ENCODE results near the gene ASPHD2. TPM values are rescaled to one million over a fixed set of nuclear protein-coding genes. Genes with fewer than 3 reads are reported as not detected.

Gene ASPHD2
- total RNA-seq, 4 donors from 2014 or later: 0.20 to 2.2 (median 1.2) TPM

DNA sequence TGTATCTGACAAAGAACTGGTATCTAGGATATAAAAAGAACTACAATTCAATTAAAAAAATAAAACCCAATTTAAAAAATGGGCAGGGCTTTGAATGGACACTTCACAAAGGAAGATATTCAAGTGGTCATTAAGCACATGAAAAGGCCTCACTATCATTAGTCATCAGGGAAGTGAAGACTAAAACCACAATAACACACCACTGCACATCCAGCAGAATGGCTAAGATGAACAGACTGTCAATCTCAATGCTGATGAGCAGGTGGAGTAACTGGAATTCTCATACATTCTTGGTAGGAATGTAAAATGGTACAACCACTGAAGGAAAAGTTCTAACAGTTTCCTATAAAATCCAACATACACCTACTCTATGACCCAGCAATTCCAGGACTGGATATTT lies 45.6 kb downstream of the ASPHD2 start:
- intact Hi-C loops (cut with DNase I; ENCODE audit: low total_unique reads): no loop called here
- TF ChIP-seq POLR2A (IDR thresholded peaks at IDR 0.05): no peak
- peaks cover 0 to 61% (median 21%) of the 10 kb centered on the region in 4 donors for H3K36me3 ChIP-seq
- H3K27ac ChIP-seq: no peak overlapping the region
- no peak for DNase-seq
- H3K4me1 ChIP-seq: peaks cover 0 to 13% (median 8%) of the 10 kb centered on the region in 4 donors
- no peaks in the 10 kb centered on the region for H3K27me3 ChIP-seq
- in situ Hi-C loops (cut with MboI; ENCODE audit: low pct_ligation_motif_present in 1 of 4, low pct_unique_long_range_greater_than_20kb in 1 of 4, low sequenced_read_pairs in 3 of 4): no loop called here
- no peak overlapping the region for H3K4me3 ChIP-seq
- no peaks in the 10 kb centered on the region for H3K9me3 ChIP-seq

DNA sequence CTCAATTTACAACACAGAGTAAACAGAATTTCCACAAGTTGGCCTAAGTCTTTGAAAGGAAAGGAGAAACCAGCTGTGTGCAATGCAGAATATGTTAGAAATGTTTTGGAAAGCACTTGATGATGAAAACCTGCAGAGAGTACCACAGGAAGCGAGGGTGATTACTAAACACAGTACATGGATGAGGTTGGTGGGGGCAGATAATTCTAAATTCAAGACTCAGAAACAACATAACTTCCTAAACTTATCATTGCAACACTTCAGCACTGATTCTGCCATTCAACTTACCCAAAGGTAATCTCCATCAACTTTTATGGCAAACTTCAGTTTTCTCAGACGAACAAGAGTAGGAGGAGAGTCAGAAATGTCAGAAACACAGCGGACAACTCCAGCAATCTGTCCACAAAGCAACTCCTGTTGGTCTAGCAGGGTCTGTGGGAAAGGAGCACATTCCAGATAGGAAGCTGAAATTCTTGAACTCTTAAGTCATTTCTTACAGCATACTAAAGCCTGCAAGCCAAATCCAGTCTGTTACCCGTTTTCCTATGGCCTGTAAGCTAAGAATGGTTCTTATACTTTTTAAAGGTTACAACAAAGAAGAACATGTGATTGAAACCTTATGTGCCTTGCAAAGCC lies 47.8 kb downstream of the ASPHD2 start:
- Histone ChIP-seq H3K27me3 (no peaks in the 10 kb centered on the region), H3K9me3 (no peaks in the 10 kb centered on the region), H3K27ac (no peak overlapping the region), H3K4me1 (peaks cover 15 to 34% (median 27%) of the 10 kb centered on the region in 4 donors), H3K36me3 (peaks cover 0 to 42% (median 12%) of the 10 kb centered on the region in 4 donors), H3K4me3 (no peak overlapping the region)
- in situ Hi-C loops (cut with MboI; ENCODE audit: low pct_ligation_motif_present in 1 of 4, low pct_unique_long_range_greater_than_20kb in 1 of 4, low sequenced_read_pairs in 3 of 4) (no loop called here), intact Hi-C loops (cut with DNase I; ENCODE audit: low total_unique reads) (no loop called here)
- TF ChIP-seq, protein P1, sequence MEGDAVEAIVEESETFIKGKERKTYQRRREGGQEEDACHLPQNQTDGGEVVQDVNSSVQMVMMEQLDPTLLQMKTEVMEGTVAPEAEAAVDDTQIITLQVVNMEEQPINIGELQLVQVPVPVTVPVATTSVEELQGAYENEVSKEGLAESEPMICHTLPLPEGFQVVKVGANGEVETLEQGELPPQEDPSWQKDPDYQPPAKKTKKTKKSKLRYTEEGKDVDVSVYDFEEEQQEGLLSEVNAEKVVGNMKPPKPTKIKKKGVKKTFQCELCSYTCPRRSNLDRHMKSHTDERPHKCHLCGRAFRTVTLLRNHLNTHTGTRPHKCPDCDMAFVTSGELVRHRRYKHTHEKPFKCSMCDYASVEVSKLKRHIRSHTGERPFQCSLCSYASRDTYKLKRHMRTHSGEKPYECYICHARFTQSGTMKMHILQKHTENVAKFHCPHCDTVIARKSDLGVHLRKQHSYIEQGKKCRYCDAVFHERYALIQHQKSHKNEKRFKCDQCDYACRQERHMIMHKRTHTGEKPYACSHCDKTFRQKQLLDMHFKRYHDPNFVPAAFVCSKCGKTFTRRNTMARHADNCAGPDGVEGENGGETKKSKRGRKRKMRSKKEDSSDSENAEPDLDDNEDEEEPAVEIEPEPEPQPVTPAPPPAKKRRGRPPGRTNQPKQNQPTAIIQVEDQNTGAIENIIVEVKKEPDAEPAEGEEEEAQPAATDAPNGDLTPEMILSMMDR (IDR thresholded peaks at IDR 0.05): no peak
- no peak for TF ChIP-seq EP300 (IDR thresholded peaks at IDR 0.05; ENCODE audit: low read depth)
- no peak for TF ChIP-seq POLR2AphosphoS5 (IDR thresholded peaks at IDR 0.05)
- TF ChIP-seq POLR2A (IDR thresholded peaks at IDR 0.05): no peak
- 84 to 90% methylated on average over 4 of the region's 4 CpGs for WGBS, 2 donors (ENCODE audit: low coverage in 1 of 2)
- DNase-seq: no peak

DNA sequence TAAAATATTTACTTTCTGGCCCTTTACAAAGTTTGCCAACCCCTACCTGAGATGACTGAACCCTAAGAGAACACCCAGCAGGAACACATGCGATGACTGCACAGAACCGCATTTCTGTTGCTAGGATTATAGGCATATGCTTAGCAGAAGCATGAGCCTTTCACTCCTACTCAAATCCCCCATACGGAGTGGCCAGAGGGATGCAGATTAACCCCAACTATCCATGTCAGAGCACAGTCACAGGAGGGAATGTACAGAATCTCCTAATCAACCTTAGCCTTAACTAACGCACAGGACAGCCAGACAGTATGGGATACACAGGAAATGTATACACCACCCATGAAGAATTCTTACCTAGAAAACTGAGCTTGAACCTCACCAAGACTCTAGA lies 48.3 kb downstream of the ASPHD2 start:
- Histone ChIP-seq H3K4me1 (peaks cover 16 to 39% (median 30%) of the 10 kb centered on the region in 4 donors), H3K4me3 (no peak overlapping the region), H3K9me3 (no peaks in the 10 kb centered on the region), H3K27me3 (no peaks in the 10 kb centered on the region), H3K27ac (no peak overlapping the region), H3K36me3 (peaks cover 0 to 36% (median 9%) of the 10 kb centered on the region in 4 donors)
- intact Hi-C loops (cut with DNase I; ENCODE audit: low total_unique reads): no loop called here
- WGBS, 2 donors (ENCODE audit: low coverage in 1 of 2): 45 to 100% methylated on average over 1 to 4 of the region's 4 CpGs
- TF ChIP-seq, protein P1 (IDR thresholded peaks at IDR 0.05): no peak
- no peak for TF ChIP-seq EP300 (IDR thresholded peaks at IDR 0.05; ENCODE audit: low read depth)
- TF ChIP-seq POLR2AphosphoS5 (IDR thresholded peaks at IDR 0.05): no peak
- no peak for TF ChIP-seq POLR2A (IDR thresholded peaks at IDR 0.05)
- no peak for DNase-seq
- in situ Hi-C loops (cut with MboI; ENCODE audit: low pct_ligation_motif_present in 1 of 4, low pct_unique_long_range_greater_than_20kb in 1 of 4, low sequenced_read_pairs in 3 of 4): no loop called here

DNA sequence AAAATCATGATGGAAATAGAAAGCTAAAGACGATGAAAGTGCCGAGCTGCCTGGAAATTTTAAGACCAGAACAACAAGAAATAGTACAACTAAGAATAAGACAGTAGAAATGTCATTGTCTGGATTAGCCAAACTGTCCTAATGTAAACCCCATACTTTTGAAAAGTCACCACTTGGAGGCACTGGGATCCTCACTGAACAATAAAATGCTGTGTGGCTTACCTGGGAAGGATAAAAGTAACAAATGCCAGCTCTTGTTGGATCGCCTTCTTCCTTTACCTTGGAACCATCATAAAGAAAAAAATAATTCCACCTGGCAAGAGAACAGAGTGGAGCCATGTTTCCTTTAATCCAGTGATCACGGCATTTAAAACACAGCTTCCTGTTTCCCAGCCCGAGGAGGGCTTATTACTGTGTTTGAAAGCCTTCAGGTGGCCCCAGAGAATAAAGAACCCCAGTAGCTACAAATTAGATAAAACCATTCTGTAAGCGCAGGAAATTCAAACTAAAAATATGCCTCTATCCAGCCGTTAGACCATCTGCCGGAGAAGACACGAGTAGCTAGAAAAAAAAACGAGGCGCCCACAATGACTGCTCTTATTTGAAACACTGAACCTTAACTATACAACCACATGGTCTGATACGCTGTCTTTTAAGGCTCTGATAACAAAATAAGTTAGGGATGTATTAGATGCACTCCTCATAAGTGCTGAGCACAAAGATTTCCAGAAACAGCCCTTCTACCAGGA lies 50.2 kb downstream of the ASPHD2 start:
- DNase-seq: no peak
- H3K36me3 ChIP-seq: peaks cover 0 to 24% (median 5%) of the 10 kb centered on the region in 4 donors
- no peaks in the 10 kb centered on the region for H3K9me3 ChIP-seq
- H3K27ac ChIP-seq: peak overlapping the region; percentile 40 to 77 (median 73)
- peak overlapping the region in 2 of 4 donors; percentile 19 to 35 for H3K4me3 ChIP-seq
- H3K27me3 ChIP-seq: no peaks in the 10 kb centered on the region
- in situ Hi-C loops (cut with MboI; ENCODE audit: low pct_ligation_motif_present in 1 of 4, low pct_unique_long_range_greater_than_20kb in 1 of 4, low sequenced_read_pairs in 3 of 4) (no loop called here), intact Hi-C loops (cut with DNase I; ENCODE audit: low total_unique reads) (no loop called here)
- H3K4me1 ChIP-seq: peaks cover 26 to 49% (median 41%) of the 10 kb centered on the region in 4 donors
- 23 to 30% methylated on average over 8 to 12 of the region's 12 CpGs for WGBS, 2 donors (ENCODE audit: low coverage in 1 of 2)
- TF ChIP-seq POLR2AphosphoS5 (IDR thresholded peaks at IDR 0.05): no peak

DNA sequence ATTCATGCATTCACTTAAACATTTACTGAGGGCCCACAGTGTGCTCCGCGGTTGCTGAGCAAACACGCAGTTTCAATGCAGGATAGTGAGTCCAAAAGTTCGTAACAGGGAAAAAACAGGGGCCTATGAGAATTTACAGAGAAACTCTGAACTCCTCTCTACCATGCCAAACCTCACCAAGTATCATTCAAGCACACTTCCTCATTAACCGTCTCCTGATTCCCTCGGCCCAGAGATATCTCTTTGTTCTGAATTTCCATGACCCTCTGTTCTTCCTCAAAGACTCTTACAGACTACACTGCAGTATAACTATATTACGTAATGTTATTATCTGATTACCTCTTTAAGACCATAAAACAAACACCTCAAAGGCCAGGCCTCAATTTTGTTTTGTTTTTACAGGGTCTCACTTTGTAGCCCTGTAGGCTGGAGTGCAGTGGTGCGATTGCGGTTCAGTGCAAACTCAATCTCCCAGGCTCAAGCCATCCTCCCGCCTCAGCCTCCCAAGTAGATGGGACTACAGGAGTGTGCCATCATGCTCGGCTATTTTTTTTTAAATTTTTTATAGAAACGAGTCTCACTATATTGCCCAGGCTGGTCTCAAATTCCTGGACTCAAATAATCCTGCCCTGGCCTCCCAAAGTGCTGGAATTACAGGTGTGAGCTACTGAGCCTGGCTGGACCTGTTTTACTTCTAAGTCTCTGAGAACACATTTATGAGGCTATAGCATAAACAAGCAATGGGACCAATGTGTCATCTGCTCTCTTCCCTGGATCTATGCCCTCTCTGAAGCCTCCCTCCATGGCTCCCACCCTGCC lies 50.9 kb downstream of the ASPHD2 start:
- in situ Hi-C loops (cut with MboI; ENCODE audit: low pct_ligation_motif_present in 1 of 4, low pct_unique_long_range_greater_than_20kb in 1 of 4, low sequenced_read_pairs in 3 of 4) (no loop called here), intact Hi-C loops (cut with DNase I; ENCODE audit: low total_unique reads) (no loop called here)
- no peaks in the 10 kb centered on the region for H3K27me3 ChIP-seq
- WGBS, 2 donors (ENCODE audit: low coverage in 1 of 2): 15 to 40% methylated on average over 4 to 12 of the region's 12 CpGs
- H3K27ac ChIP-seq: peak overlapping the region; percentile 40 to 77 (median 73)
- peaks cover 33 to 57% (median 47%) of the 10 kb centered on the region in 4 donors for H3K4me1 ChIP-seq
- no peak for TF ChIP-seq POLR2AphosphoS5 (IDR thresholded peaks at IDR 0.05)
- TF ChIP-seq, protein P1 (IDR thresholded peaks at IDR 0.05): no peak
- no peak for TF ChIP-seq POLR2A (IDR thresholded peaks at IDR 0.05)
- no peak for TF ChIP-seq EP300 (IDR thresholded peaks at IDR 0.05; ENCODE audit: low read depth)
- H3K4me3 ChIP-seq: peak overlapping the region in 2 of 4 donors; percentile 19 to 35
- H3K9me3 ChIP-seq: no peaks in the 10 kb centered on the region
- peaks cover 0 to 24% (median 5%) of the 10 kb centered on the region in 4 donors for H3K36me3 ChIP-seq
- no peak for DNase-seq

All from transverse colon (tissue), 4 donors.